ENCODE results near the gene BIRC6.
"Not testable (repeated sequence)": the region's sequence is repeated elsewhere in the genome, so short reads cannot be mapped to it uniquely, and the experiment has no call there.

Gene BIRC6

GRCh38 chr2:32369222-32369621, 12.4 kb downstream of the BIRC6 start:
- no peak for DNase-seq (ENCODE audit: low read depth)

GRCh38 chr2:32370942-32371341, 14.1 kb downstream of the BIRC6 start:
- not testable (repeated sequence) for DNase-seq (ENCODE audit: low read depth)

More at GRCh38 chr2:32369222-32369621, 12.4 kb downstream of the BIRC6 start:
- H3K4me3 ChIP-seq (ENCODE audit: low read depth, low read length), result no peak overlapping the region

GRCh38 chr2:32372519-32373182, 15.8 kb downstream of the BIRC6 start:
- no peak for DNase-seq (ENCODE audit: low read depth)
- no peak overlapping the region for H3K4me3 ChIP-seq (ENCODE audit: low read depth, low read length)

More at GRCh38 chr2:32370942-32371341, 14.1 kb downstream of the BIRC6 start:
- not testable (repeated sequence) for H3K4me3 ChIP-seq (ENCODE audit: low read depth, low read length)

- no peak overlapping the region for H3K4me3 ChIP-seq (ENCODE audit: low read depth, low read length)
- DNase-seq (ENCODE audit: low read depth), result no peak
Measured at GRCh38 chr2:32375228-32375892, 18.5 kb downstream of the BIRC6 start.

GRCh38 chr2:32376756-32377155, 19.9 kb downstream of the BIRC6 start:
- no peak overlapping the region for H3K4me3 ChIP-seq (ENCODE audit: low read depth, low read length)
- no peak for DNase-seq (ENCODE audit: low read depth)

- H3K4me3 ChIP-seq (ENCODE audit: low read depth, low read length), result no peak overlapping the region
- no peak for DNase-seq (ENCODE audit: low read depth)
Measured at GRCh38 chr2:32377928-32378327, 21.1 kb downstream of the BIRC6 start.

GRCh38 chr2:32379352-32379751, 22.5 kb downstream of the BIRC6 start:
- DNase-seq (ENCODE audit: low read depth), result no peak
- H3K4me3 ChIP-seq (ENCODE audit: low read depth, low read length), result no peak overlapping the region

GRCh38 chr2:32383858-32384257, 27.0 kb downstream of the BIRC6 start:
- no peak overlapping the region for H3K4me3 ChIP-seq (ENCODE audit: low read depth, low read length)
- DNase-seq (ENCODE audit: low read depth), result no peak

GRCh38 chr2:32384529-32384928, 27.7 kb downstream of the BIRC6 start:
- DNase-seq (ENCODE audit: low read depth), result no peak
- no peak overlapping the region for H3K4me3 ChIP-seq (ENCODE audit: low read depth, low read length)

- no peak overlapping the region for H3K4me3 ChIP-seq (ENCODE audit: low read depth, low read length)
- no peak for DNase-seq (ENCODE audit: low read depth)
Measured at GRCh38 chr2:32386739-32387138, 29.9 kb downstream of the BIRC6 start.

- DNase-seq (ENCODE audit: low read depth), result no peak
- H3K4me3 ChIP-seq (ENCODE audit: low read depth, low read length), result no peak overlapping the region
Measured at GRCh38 chr2:32399221-32399620, 42.4 kb downstream of the BIRC6 start.

- no peak overlapping the region for H3K4me3 ChIP-seq (ENCODE audit: low read depth, low read length)
- no peak for DNase-seq (ENCODE audit: low read depth)
Measured at GRCh38 chr2:32402091-32402490, 45.3 kb downstream of the BIRC6 start.

- H3K4me3 ChIP-seq (ENCODE audit: low read depth, low read length), result no peak overlapping the region
- no peak for DNase-seq (ENCODE audit: low read depth)
Measured at GRCh38 chr2:32403782-32404181, 47.0 kb downstream of the BIRC6 start.

- no peak overlapping the region for H3K4me3 ChIP-seq (ENCODE audit: low read depth, low read length)
- no peak for DNase-seq (ENCODE audit: low read depth)
Measured at GRCh38 chr2:32404691-32405090, 47.9 kb downstream of the BIRC6 start.

- no peak overlapping the region for H3K4me3 ChIP-seq (ENCODE audit: low read depth, low read length)
- DNase-seq (ENCODE audit: low read depth), result no peak
Measured at GRCh38 chr2:32416519-32416918, 59.7 kb downstream of the BIRC6 start.

- no peak overlapping the region for H3K4me3 ChIP-seq (ENCODE audit: low read depth, low read length)
- no peak for DNase-seq (ENCODE audit: low read depth)
Measured at GRCh38 chr2:32417659-32418058, 60.8 kb downstream of the BIRC6 start.

GRCh38 chr2:32418778-32419177, 62.0 kb downstream of the BIRC6 start:
- no peak overlapping the region for H3K4me3 ChIP-seq (ENCODE audit: low read depth, low read length)
- peak; percentile 4 for DNase-seq (ENCODE audit: low read depth)

GRCh38 chr2:32422133-32422532, 65.3 kb downstream of the BIRC6 start:
- DNase-seq (ENCODE audit: low read depth), result no peak
- H3K4me3 ChIP-seq (ENCODE audit: low read depth, low read length), result no peak overlapping the region

- no peak overlapping the region for H3K4me3 ChIP-seq (ENCODE audit: low read depth, low read length)
- DNase-seq (ENCODE audit: low read depth), result no peak
Measured at GRCh38 chr2:32423536-32423935, 66.7 kb downstream of the BIRC6 start.

- no peak for DNase-seq (ENCODE audit: low read depth)
- no peak overlapping the region for H3K4me3 ChIP-seq (ENCODE audit: low read depth, low read length)
Measured at GRCh38 chr2:32424739-32425138, 67.9 kb downstream of the BIRC6 start.

GRCh38 chr2:32425719-32426141, 68.9 kb downstream of the BIRC6 start:
- H3K4me3 ChIP-seq (ENCODE audit: low read depth, low read length), result no peak overlapping the region
- peak; percentile 22 for DNase-seq (ENCODE audit: low read depth)
